Measurements from ENCODE around the gene STK25.

The STK25 gene

GRCh38 chr2:241493092-241493491, 15.3 kb downstream of the STK25 start:
- no peak for DNase-seq

GRCh38 chr2:241492174-241492565, 16.2 kb downstream of the STK25 start:
- no peak for DNase-seq

GRCh38 chr2:241491549-241492173, 16.7 kb downstream of the STK25 start:
- no peak for DNase-seq

GRCh38 chr2:241490825-241491506, 17.4 kb downstream of the STK25 start:
- no peak for DNase-seq

- DNase-seq = no peak
Observed at GRCh38 chr2:241489733-241490680, 18.4 kb downstream of the STK25 start.

GRCh38 chr2:241489088-241489487, 19.3 kb downstream of the STK25 start:
- DNase-seq = no peak

GRCh38 chr2:241485172-241485911, 23.0 kb downstream of the STK25 start:
- DNase-seq = no peak

GRCh38 chr2:241483305-241483704, 25.1 kb downstream of the STK25 start:
- DNase-seq = no peak

GRCh38 chr2:241482126-241482955, 26.0 kb downstream of the STK25 start:
- no peak for DNase-seq

GRCh38 chr2:241481687-241482086, 26.7 kb downstream of the STK25 start:
- no peak for DNase-seq

- DNase-seq = no peak
Observed at GRCh38 chr2:241479026-241479898, 29.1 kb downstream of the STK25 start.

- DNase-seq = no peak
Observed at GRCh38 chr2:241478166-241478565, 30.2 kb downstream of the STK25 start.

- no peak for DNase-seq
Observed at GRCh38 chr2:241475267-241475666, 33.1 kb downstream of the STK25 start.

- no peak for DNase-seq
Observed at GRCh38 chr2:241473399-241473798, 35.0 kb downstream of the STK25 start.

- peak; percentile 3 for DNase-seq
Observed at GRCh38 chr2:241469746-241470145, 38.6 kb downstream of the STK25 start.

GRCh38 chr2:241468476-241468781, 40.0 kb downstream of the STK25 start:
- DNase-seq = no peak

GRCh38 chr2:241467777-241468475, 40.5 kb downstream of the STK25 start:
- no peak for DNase-seq

- DNase-seq = no peak
Observed at GRCh38 chr2:241466230-241466629, 42.2 kb downstream of the STK25 start.

GRCh38 chr2:241465543-241465942, 42.8 kb downstream of the STK25 start:
- no peak for DNase-seq
